Sigmoid colon (tissue), 4 donors: ENCODE data around the gene NANS.

ENCODE experiments used
- EP300 ChIP-seq, 4 donors: sonication (generic); formaldehyde crosslinking; IDR thresholded peaks; one replicate each; pipeline ENCODE4 v1.6.1; 2017; ENCODE audit warnings: antibody characterized with exemption in 4 of 4
- POLR2A ChIP-seq, 2 donors: fragments of 450-650 bp; IDR thresholded peaks; one replicate each; pipeline ENCODE4 v1.6.1; 2016; ENCODE audit warnings: antibody characterized with exemption in 2 of 2, mild to moderate bottlenecking in 2 of 2, moderate library complexity in 2 of 2
- TF ChIP-seq, protein P1 (sequence below), 4 experiments: fragments of 450-650 bp in 3 of 4; fragments of 200-600 bp in 1 of 4; IDR thresholded peaks; one replicate each; pipeline ENCODE4 v1.5.1; 2016 to 2019; ENCODE audit warnings: antibody characterized with exemption in 4 of 4, mild to moderate bottlenecking in 3 of 4, moderate library complexity in 2 of 4

DNA sequence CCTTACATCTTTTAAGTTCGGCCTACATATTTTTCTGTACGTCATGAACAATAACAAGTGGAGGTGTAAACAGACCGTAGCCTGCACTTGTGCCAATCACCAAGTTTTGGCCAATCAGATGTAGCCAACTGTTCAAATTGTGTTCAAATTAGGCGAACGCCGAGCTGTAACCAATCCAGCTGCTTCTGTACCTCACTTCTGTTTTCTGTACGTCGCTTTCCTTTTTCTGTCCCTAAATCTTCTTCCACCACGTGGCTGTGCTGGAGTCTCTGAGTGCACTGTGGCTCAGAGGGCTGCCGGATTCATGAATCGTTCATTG, 36.0 kb downstream of the NANS start:
- TF ChIP-seq EP300 (IDR thresholded peaks at IDR 0.05) (no peak), POLR2A (IDR thresholded peaks at IDR 0.05) (no peak)
- TF ChIP-seq, protein P1, sequence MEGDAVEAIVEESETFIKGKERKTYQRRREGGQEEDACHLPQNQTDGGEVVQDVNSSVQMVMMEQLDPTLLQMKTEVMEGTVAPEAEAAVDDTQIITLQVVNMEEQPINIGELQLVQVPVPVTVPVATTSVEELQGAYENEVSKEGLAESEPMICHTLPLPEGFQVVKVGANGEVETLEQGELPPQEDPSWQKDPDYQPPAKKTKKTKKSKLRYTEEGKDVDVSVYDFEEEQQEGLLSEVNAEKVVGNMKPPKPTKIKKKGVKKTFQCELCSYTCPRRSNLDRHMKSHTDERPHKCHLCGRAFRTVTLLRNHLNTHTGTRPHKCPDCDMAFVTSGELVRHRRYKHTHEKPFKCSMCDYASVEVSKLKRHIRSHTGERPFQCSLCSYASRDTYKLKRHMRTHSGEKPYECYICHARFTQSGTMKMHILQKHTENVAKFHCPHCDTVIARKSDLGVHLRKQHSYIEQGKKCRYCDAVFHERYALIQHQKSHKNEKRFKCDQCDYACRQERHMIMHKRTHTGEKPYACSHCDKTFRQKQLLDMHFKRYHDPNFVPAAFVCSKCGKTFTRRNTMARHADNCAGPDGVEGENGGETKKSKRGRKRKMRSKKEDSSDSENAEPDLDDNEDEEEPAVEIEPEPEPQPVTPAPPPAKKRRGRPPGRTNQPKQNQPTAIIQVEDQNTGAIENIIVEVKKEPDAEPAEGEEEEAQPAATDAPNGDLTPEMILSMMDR (IDR thresholded peaks at IDR 0.05) = no peak
